KOPT-K1 (cell line): ENCODE measurements around the gene ADAMTS9.

Experiments used
- H3K27ac ChIP-seq: fragments of 200-600 bp; sonication (generic); 2 replicates; pipeline ENCODE4 v1.5.1; 2016; ENCODE audit warnings: antibody characterized with exemption, mild to moderate bottlenecking, low read depth, low read length; ENCODE audit not compliant: poor library complexity, severe bottlenecking
- H3K36me3 ChIP-seq: fragments of 200-600 bp; sonication (generic); 2 replicates; pipeline ENCODE4 v1.5.1; 2017; ENCODE audit warnings: antibody characterized with exemption, mild to moderate bottlenecking, low read length, moderate library complexity; ENCODE audit not compliant: insufficient read depth
- H3K9me3 ChIP-seq: fragments of 200-600 bp; sonication (generic); 2 replicates; pipeline ENCODE4 v1.5.1; 2017; ENCODE audit warnings: antibody characterized with exemption, low read length, mild to moderate bottlenecking; ENCODE audit not compliant: insufficient read depth, poor library complexity, severe bottlenecking

The ADAMTS9 gene

DNA sequence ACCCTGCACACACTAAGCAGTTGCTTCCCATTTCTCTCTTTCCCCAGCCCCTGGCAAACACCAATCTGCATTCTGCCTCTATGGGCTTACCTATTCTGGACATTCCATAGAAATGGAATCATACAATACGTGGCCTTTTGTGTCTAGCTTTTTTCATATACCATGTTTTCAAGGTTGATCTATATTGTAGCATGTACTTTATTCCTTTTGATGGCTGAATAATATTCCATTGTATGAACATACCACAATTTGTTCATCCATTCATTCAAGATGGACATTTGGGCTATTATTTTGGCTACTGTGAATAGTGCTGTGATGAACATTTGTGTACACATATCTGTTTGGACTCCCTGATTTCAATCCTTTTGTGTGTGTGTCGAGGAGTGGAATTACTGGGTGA, 18.1 kb upstream of the ADAMTS9 start:
- Histone ChIP-seq H3K9me3 (no peaks in the 10 kb centered on the region), H3K36me3 (no peaks in the 10 kb centered on the region), H3K27ac (no peak overlapping the region)

DNA sequence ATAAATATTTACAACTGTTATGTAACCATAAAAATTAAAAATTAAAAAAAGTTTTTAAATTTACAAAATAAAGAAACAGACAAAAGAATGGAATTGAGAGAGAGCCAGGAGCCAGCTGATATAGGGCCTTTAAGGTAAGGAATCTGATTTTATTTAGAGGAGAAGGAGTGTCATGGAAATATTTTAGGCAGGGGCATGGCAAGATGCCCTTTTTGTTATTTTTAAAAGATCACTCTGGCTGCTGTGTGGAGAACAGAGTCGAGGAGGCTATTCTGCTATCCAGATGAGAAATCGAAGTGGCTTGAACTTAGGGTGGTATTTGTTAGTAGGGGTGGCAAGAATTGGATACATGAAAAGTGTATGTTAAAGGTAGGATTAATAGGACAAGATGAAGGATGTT, 9.1 kb upstream of the ADAMTS9 start:
- Histone ChIP-seq H3K27ac (no peak overlapping the region), H3K9me3 (no peaks in the 10 kb centered on the region), H3K36me3 (no peaks in the 10 kb centered on the region)

DNA sequence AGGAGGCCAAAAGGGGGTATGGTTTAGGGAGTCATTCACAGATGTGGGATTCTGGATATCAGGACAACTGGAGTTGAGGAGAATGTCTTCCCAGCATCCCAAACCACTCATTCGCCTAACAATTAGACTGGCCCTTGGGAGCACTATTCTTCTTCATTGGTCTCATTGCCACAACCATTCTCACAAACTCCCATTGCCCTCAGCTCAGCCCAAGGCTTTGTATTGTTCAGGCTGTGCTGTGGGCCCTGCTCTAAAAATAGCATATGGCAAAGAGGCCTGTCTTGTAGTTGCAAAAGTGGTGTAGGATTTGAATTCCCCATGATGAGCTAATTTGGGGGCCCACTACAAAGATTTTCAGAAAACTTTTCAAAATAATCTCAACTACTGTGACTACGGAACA, 6.3 kb upstream of the ADAMTS9 start:
- Histone ChIP-seq H3K27ac (no peak overlapping the region), H3K9me3 (no peaks in the 10 kb centered on the region), H3K36me3 (no peaks in the 10 kb centered on the region)

DNA sequence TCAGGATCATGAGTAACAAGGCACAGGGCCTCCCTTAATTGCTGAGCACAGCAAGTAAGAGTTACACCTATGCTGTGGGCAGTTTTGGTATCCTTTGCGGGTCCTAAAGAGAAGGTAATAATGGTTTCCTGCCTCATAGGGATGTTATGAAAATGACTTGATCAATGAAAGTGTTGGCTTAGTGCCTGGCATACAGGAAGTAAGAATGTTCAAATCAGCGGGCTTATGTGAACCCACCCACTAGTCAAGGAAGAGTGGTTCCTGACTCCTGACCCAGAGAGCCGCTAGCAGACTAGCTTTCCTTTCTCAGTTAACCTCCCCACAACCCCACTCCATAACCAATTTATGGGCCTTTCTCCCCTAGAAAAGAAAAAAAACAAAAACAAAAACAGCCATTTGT, 5.2 kb upstream of the ADAMTS9 start:
- H3K27ac ChIP-seq, result no peak overlapping the region
- no peaks in the 10 kb centered on the region for H3K36me3 ChIP-seq
- H3K9me3 ChIP-seq, result no peaks in the 10 kb centered on the region

DNA sequence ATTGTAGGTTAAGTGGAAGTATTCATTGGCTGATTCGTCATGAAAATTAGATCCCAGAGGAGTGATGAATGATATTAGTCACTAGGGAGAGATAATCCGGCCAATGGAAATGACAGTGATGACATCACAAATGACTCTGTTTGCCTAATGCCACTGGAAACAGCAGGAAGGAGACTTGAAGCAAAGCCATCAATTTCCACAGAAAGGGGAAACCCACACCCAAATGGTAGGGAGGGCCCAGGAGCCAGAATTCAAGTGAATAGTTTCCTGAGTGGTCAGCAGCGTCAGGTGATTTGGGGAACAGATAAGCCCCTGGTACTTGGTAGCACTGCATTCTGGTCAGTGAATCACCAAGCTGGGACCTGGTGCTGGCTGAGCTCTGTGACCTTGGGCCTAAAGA, 3.3 kb upstream of the ADAMTS9 start:
- H3K36me3 ChIP-seq, result no peaks in the 10 kb centered on the region
- H3K9me3 ChIP-seq, result peaks cover 5% of the 10 kb centered on the region
- no peak overlapping the region for H3K27ac ChIP-seq

DNA sequence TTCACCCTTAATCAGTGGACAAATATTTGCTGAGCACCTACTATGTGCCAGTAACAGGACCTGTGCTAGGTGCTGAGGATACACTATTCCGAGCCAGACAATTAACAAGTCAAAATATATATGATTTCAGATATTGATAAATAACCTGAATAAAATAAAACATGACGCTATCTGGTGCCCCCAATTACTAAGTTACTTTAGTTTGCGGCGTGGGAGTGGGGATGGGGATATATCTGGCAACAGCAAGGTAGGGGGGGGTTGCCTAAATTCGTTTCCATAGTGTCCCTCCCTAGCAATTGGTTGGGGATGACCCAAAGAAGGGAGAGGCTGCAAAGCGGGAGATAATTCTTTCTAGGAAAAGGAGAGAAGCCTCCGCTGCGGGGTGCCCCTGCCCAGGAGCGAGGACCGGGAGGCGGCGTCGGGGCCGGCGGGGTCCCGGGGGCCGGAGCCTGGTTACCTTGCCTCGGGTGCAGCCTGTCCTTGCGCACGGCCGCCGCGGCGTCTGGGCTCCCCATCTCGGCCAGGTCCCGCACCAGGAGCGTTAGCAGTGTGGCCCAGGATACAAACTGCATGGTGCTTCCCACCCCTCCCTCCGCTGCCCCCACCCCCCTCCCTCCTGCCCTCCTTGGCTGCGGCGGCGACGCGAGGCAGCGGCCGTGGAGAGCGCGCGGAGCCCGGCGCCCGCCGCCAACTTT, 567 bp downstream of the ADAMTS9 start:
- H3K27ac ChIP-seq, result no peak overlapping the region
- peaks cover 5% of the 10 kb centered on the region for H3K9me3 ChIP-seq
- no peaks in the 10 kb centered on the region for H3K36me3 ChIP-seq

DNA sequence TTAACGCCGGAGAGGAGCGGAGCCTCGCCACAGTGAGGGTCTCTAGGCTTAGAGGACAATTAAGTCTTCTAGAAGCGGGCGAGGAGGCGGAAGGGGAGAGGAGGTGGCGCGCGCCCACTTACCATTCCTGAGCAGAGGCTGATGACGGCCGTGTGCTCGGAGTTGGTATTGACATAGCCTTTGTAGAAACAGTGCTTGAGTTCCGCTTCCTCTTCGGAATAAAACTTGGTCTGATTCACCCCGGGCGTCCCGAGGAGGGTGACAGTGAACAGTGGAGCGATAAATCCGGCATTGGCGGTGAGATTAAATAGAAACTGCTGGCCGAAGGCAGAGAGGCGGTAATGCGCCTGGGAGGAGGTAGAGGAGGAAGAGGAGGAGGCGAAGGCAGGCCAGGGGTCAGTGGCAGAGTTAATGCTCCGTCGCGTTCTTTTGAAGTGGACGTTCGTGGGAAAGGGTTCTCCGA, 1.3 kb downstream of the ADAMTS9 start:
- H3K9me3 ChIP-seq, result peaks cover 5% of the 10 kb centered on the region
- no peak overlapping the region for H3K27ac ChIP-seq
- no peaks in the 10 kb centered on the region for H3K36me3 ChIP-seq

DNA sequence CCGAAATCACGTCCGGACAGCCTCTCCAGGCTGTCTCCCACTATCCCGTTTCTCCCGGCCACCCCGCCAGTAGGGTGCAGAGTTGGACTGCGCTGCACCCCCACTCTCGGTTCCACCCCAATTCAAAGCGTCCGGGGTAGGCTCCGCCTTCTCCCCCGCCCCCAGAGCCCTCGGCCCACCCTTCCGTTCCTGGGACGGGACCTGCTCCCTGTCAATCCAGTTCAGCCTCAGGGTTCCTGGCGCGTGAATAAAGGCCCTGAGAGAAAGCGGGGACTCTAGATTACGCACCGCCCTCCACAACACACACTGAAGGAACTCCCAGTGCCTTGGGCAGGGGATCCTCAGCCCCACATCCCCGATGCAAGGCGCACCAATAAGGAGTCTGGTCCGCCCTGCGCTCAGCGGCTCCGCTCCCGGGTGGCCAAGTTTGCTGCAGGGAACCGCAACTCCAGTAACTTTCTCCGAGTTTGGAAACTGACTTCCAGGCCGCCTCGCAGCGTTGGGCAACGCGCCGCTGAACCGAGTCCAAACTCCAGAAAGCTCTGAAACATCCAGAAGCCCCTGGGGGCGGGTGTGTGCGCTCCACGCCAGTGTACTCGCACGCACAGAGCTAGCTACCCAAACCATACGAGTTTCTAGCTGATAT, 1.9 kb downstream of the ADAMTS9 start:
- Histone ChIP-seq H3K9me3 (peaks cover 5% of the 10 kb centered on the region), H3K27ac (no peak overlapping the region), H3K36me3 (no peaks in the 10 kb centered on the region)

DNA sequence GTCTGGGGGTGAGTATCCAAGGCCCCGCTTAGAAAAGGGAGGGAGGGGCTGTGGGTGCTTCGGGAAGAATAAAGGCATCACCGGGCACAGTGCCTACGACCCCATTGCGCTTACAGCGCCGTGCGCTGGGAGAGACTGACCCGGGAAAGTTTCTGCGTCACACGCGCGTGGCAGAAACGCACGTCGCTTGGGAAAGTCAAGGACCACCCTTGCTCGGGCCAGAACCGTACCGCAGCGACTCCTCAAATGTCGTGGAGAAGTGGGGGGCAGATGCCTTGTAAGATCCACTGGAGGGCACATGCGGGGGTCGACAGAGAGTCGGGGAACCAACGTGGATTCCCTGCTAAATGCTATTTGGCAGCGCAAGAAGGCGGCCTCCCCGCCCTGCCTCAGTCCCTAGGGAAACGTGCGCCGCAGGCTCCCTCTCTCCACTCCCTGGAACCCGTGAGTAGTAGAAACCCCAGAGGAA, 2.4 kb downstream of the ADAMTS9 start:
- H3K27ac ChIP-seq, result no peak overlapping the region
- no peaks in the 10 kb centered on the region for H3K36me3 ChIP-seq
- peaks cover 5% of the 10 kb centered on the region for H3K9me3 ChIP-seq

DNA sequence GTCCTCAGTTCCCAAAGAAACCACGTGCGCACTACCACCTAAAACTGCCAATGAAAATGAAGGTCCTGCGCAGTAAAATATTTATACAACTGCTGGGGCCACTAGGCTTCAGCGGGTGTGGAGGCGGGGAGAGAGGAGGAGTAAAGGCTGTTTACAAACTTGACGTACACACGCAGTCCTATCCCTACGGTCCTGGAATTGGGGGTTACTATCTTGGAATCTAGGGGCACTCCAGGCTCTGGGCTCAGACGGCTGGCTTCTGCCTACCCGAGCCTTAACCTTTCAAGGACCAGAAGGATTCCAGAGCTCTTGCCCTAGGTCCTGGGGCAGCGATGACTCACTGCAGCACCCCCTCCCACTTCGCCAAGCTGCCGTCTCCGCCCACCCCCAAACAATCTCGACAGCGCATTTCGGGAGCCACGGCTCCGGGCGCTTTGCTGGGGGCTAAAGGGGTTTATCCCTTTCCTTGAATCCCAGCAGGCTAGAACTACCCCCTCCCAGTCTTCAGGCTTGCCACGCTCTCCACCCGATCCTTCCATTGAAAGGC, 3.0 kb downstream of the ADAMTS9 start:
- Histone ChIP-seq H3K9me3 (peaks cover 5% of the 10 kb centered on the region), H3K36me3 (no peaks in the 10 kb centered on the region), H3K27ac (no peak overlapping the region)

DNA sequence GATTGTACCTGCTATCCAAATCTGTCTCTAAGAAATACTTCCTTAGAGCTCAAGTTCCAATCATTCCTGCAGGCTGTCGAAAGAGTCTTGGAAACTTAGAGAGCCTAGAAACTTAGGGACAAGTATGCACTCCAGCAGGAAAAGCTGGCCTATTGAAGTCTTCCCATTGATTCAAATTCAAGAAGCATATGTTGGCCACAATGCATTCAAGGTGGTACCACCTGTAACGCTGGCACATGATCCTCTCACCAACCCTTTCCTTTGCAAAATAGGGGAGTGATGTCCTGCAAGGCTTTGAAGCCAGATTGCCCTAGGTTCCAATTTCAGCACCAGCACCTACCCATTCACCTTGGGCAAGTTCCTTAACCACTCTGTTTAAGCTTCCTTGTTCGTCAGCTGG, 6.0 kb downstream of the ADAMTS9 start:
- Histone ChIP-seq H3K9me3 (peaks cover 2% of the 10 kb centered on the region), H3K36me3 (no peaks in the 10 kb centered on the region), H3K27ac (no peak overlapping the region)

DNA sequence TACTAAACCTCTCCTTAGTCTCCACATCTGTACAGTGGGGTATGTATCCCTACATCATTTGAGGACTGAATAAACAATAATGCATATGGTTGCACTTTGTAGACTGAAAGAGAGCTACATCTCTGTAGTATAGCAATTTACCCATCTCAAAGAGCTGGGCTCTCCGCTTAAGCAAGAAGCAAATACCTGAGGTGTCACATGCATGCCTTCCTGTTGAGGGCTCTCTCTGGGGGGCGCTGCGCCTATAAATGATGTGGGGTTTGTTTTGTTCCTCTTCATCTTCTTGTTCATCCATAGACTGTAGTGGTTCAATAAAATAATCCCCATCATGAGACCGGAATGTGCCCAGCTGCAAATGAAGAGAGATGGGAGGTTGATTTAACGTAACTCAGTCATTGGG, 6.8 kb downstream of the ADAMTS9 start:
- H3K36me3 ChIP-seq, result no peaks in the 10 kb centered on the region
- H3K27ac ChIP-seq, result no peak overlapping the region
- no peaks in the 10 kb centered on the region for H3K9me3 ChIP-seq

DNA sequence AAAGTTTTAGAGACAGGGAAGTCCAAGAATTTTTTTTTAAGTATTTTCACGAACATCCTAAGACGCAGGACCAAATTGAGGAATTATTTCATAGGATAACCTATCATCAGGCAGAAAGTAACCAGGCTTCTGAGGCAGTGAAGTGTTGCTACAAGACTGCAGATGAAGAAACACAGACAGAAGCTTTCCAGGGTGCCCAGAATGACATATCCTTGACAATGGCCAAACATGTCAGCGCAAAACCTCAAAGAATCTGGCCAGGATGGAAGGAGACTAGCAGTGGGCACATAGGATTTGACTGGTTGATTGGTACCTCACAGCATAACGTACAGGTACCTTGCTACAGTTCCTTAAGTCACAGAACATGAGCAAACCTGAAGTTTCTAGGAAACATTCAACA, 7.5 kb downstream of the ADAMTS9 start:
- Histone ChIP-seq H3K9me3 (no peaks in the 10 kb centered on the region), H3K27ac (no peak overlapping the region), H3K36me3 (no peaks in the 10 kb centered on the region)

DNA sequence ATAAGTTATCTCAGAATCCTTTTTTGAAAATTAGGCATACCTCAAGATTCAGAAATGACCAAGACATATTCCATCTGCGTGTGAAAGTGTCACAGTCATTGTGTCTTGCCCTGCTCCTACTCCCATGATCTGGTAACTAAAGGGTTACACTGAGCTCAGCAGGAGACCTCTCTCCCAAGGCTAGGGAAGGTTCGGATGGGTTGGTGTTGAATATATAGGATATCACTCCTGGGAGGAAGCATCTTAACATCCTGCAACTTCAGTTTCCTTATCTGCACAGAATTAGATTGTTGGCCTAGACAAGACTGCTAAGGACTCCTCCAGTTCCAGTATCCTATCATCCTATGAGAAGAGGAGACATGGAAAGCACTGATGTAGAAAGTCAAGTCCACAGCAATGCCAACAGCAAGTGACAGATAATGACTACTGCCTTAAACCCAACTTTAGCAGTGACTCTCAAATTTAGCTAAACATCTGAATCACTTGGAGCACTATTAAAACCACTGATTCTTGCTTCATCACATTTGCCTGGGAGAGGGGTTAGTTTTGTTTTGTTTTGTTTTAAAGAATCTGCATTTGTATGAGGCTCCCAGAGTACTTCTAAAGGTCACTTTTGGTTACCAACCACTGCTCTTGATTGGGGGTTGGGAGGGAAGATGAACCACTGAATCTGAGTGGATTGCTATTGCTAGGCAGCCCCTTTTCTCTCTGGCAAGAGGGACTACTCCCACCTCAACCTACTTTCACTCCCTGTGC, 9.7 kb downstream of the ADAMTS9 start:
- H3K27ac ChIP-seq, result no peak overlapping the region
- no peaks in the 10 kb centered on the region for H3K9me3 ChIP-seq
- H3K36me3 ChIP-seq, result no peaks in the 10 kb centered on the region

DNA sequence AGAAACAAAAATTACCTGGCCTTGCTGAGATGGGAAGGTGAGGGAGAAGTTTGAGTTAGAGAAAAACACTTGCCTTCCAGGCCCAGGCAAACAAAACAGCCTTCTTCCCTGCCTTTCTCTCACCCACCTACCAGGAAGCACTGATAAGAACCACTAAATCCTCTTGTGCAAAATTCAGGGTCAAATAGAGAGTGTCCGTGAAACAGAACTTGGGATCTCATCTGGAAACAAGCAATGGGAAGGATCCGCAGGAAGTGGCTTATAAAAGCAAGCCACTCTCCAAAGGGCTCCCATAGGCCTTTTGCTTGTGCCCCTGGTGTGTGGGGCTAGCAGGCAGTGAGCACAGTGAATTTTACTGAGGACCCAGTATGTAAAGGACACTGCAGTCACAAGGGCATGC, 11.0 kb downstream of the ADAMTS9 start:
- Histone ChIP-seq H3K36me3 (no peaks in the 10 kb centered on the region), H3K27ac (no peak overlapping the region), H3K9me3 (no peaks in the 10 kb centered on the region)
